Brain microvascular endothelial cell (primary cell): ENCODE data around the gene KIRREL2.

Experiments used
- DNase-seq: peaks from one replicate; pipeline ENCODE4 v3.0.0-alpha.2; 2020
- H3K27ac ChIP-seq: fragments of 250-450 bp; sonication (Bioruptor Pico); 2 replicates; pipeline ENCODE4 v1.5.1; 2020; ENCODE audit warnings: mild to moderate bottlenecking, moderate library complexity
- H3K27me3 ChIP-seq: fragments of 250-450 bp; sonication (Bioruptor Pico); replicated peaks from 2 replicates; pipeline ENCODE4 v1.5.1; 2020; ENCODE audit warnings: mild to moderate bottlenecking
- H3K36me3 ChIP-seq: fragments of 250-450 bp; sonication (Bioruptor Pico); replicated peaks from 2 replicates; pipeline ENCODE4 v1.5.1; 2020; ENCODE audit warnings: mild to moderate bottlenecking
- H3K4me3 ChIP-seq: 2 replicates; pipeline ENCODE4 v1.5.1; 2011; ENCODE audit warnings: low read depth, mild to moderate bottlenecking, control low read depth, low read length, moderate library complexity
- CTCF ChIP-seq: IDR thresholded peaks from 2 replicates; pipeline ENCODE4 v1.5.1; 2011; ENCODE audit warnings: low read depth, mild to moderate bottlenecking, moderate library complexity, low read length, control low read depth, inconsistent platforms; ENCODE audit errors: missing control alignments
- in situ Hi-C: cut with HindIII; loops from 2 replicates; pipeline ENCODE4 v1.10.0; 2017; ENCODE audit warnings: low sequenced_read_pairs, low pct_ligation_motif_present

KIRREL2 gene

GRCh38 chr19:35843676-35844481 is 12.8 kb upstream of the KIRREL2 start:
- in situ Hi-C loops = no loop called here
- Histone ChIP-seq H3K27ac (no peak overlapping the region), H3K4me3 (no peak overlapping the region), H3K36me3 (no peaks in the 10 kb centered on the region), H3K27me3 (peaks cover 25% of the 10 kb centered on the region)
- DNase-seq = no peak
- no peak for TF ChIP-seq CTCF

- Histone ChIP-seq H3K27ac (no peak overlapping the region), H3K4me3 (no peak overlapping the region), H3K27me3 (peaks cover 25% of the 10 kb centered on the region), H3K36me3 (no peaks in the 10 kb centered on the region)
- in situ Hi-C loops = no loop called here
- TF ChIP-seq CTCF = no peak
- DNase-seq = no peak
Observed at GRCh38 chr19:35844482-35845214, 12.1 kb upstream of the KIRREL2 start.

- no peak for DNase-seq
- Histone ChIP-seq H3K36me3 (no peaks in the 10 kb centered on the region), H3K27me3 (peaks cover 27% of the 10 kb centered on the region), H3K27ac (no peak overlapping the region), H3K4me3 (no peak overlapping the region)
- in situ Hi-C loops = no loop called here
- no peak for TF ChIP-seq CTCF
Observed at GRCh38 chr19:35845215-35846037, 11.3 kb upstream of the KIRREL2 start.

- no peak for DNase-seq
- Histone ChIP-seq H3K36me3 (no peaks in the 10 kb centered on the region), H3K27me3 (peaks cover 33% of the 10 kb centered on the region), H3K27ac (no peak overlapping the region), H3K4me3 (no peak overlapping the region)
- TF ChIP-seq CTCF = no peak
- in situ Hi-C loops = no loop called here
Observed at GRCh38 chr19:35846038-35846668, 10.6 kb upstream of the KIRREL2 start.

- no peak overlapping the region for H3K27ac ChIP-seq
- no peak for DNase-seq
- H3K4me3 ChIP-seq = no peak overlapping the region
- no peaks in the 10 kb centered on the region for H3K36me3 ChIP-seq
- in situ Hi-C loops = no loop called here
- H3K27me3 ChIP-seq = peaks cover 42% of the 10 kb centered on the region
- TF ChIP-seq CTCF = no peak
Observed at GRCh38 chr19:35847911-35848310, 8.8 kb upstream of the KIRREL2 start.
